GM21723 (cell line): Measurements from ENCODE around the gene SRGAP3.
"Not testable (repeated sequence)": the region's sequence is repeated elsewhere in the genome, so short reads cannot be mapped to it uniquely, and the experiment has no call there.

ENCODE experiments used
- ATAC-seq: cut with Tn5 transposase; IDR thresholded peaks from one replicate; pipeline ENCODE4 v1.9.1; 2021; ENCODE audit warnings: mild to moderate bottlenecking, moderate library complexity; ENCODE audit not compliant: unreplicated experiment

SRGAP3 gene

DNA sequence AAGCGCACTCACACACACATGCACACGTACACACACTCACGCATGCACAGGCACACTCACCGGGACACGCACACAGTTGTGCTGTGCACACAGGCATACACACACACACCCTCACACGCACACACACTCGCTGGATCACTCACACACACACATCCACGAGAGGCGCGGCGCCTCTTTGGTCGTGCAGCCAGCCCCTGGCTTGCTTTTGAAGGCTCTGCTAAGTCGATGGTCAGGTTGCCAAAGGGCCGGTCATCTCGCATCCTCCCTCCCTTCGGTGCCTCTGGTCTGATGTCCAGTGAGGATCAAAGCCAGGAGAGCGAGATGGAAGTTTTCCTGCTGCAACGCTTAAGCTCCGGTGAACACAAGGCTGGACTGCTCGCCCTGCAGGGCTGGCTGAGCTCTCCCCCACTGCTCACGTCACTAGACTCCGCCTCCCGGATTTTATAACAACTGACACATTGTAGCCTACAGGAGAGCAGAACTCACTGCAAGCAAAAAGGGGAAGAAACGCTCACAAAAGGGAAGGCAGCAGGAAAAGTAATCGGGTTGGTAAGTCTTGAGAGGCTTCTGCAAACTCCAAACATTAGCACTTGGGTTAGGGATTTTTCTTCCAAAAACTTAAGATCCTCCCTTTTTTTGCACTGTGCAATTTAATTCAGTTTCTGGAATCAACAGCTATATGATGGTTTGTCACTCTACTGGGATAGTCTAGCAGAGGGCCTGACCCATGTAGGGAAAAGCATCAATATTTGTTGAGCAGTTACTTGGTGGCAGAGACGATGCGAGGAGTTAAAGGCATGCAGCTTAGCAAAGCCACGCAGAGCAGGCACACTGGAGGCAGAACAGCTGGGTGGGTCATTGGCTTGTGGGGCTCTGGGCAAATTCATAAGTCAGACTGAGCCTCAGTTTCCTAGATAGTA, at the start of gene SRGAP3:
SRGAP3 (minus strand) TSS at position 374 of the 920 bp plus-strand sequence. CDS start 695 bp downstream, outside the sequence.
- ATAC-seq, result peak; percentile 100

DNA sequence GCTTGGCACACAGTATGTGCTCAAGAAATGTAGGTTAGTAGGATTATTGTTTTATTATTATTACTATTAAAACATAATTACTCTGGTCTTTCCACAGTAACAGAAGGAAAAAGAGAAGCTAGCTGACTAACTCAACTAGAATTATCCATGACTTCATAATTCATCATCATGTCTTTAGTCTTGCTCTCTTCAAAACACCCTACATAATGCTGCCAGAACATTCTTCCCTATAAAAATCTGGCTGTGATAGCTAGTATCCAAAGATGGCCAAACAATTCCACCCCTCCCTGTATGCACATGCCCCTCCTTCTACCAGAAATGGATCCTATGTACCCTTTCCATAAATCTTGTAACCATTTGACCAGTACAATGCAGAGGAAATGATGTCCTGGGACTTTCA, 48.8 kb upstream of the SRGAP3 start:
- ATAC-seq, result no peak

- ATAC-seq, result no peak
Observed at GRCh38 chr3:9296241-9296640, 46.8 kb upstream of the SRGAP3 start.

- ATAC-seq, result no peak
Observed at GRCh38 chr3:9295007-9295406, 45.6 kb upstream of the SRGAP3 start.

DNA sequence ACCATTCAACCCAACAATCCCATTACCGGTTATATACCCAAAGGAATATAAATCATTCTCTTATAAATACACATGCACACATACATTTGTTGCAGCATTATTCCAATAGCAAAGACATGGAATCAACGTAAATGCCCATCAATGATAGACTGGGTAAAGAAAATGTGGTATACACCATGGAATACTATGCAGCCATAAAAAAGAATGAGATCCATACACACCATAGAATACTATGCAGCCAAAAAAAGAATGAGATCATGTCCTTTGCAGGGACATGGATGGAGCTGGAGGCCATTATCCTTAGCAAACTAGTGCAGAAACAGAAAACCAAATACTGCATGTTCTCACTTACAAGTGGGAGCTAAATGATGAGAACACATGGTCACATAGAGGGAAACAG, 44.5 kb upstream of the SRGAP3 start:
- ATAC-seq, result not testable (repeated sequence)

- no peak for ATAC-seq
Observed at GRCh38 chr3:9293076-9293475, 43.6 kb upstream of the SRGAP3 start.

DNA sequence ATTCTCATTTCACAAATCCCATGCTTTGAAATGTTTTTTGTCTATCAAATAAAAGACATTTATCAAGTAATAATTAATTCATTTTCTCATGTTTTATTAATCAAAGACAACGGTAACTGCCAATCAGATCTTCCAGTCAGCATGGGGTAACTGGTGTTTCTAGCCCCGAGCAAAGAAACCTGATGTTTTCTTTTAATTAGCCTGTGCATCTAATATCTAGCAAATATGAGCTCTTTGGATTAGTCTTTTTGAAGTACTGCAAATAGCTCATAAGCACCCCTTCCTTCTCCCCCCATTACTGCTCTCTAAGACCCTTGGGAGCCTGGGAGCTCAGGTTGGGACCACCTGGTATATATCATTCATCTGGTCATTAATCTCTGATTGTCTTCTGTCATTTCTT, 43.1 kb upstream of the SRGAP3 start:
- no peak for ATAC-seq

- no peak for ATAC-seq
Observed at GRCh38 chr3:9291821-9292410, 42.5 kb upstream of the SRGAP3 start.

GRCh38 chr3:9290566-9290965, 41.1 kb upstream of the SRGAP3 start:
- ATAC-seq, result no peak

GRCh38 chr3:9281533-9281932, 32.1 kb upstream of the SRGAP3 start:
- not testable (repeated sequence) for ATAC-seq

DNA sequence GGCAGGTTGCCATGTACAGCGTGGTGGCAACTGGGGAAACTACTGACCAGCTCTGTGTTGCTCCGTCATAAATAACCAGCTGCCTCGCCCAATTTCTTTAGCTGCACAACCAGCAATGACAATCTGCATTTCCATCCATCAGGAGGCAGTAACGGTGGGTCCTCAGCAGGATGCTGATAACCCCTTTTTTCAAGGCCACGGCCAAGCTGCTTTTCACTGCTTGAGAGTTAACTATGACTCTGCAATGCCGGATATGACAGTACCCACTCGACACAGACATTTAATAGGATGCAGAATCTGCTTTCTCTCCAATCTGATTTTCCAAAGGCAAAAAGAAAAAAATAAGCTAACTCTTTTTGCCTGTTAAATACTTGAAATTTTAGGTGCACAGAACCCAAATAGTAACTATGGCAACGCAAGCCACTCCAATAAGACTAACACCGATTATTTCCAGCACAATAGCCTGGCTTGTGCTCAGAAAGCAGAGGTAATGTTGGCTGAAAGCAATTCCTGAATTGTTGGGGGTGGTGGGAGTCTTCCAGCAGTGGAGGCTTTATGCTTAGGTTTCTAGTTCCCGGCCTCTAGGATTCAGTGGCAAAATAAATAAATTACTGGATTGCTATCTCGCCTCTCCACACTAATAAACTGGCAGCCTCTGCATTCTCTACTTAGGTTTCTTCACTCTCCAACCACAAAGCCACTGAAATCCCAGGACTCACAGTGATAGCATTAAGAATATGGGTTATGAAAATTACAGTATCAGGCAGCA, 31.2 kb upstream of the SRGAP3 start:
- ATAC-seq, result no peak

GRCh38 chr3:9279966-9280365, 30.5 kb upstream of the SRGAP3 start:
- no peak for ATAC-seq

DNA sequence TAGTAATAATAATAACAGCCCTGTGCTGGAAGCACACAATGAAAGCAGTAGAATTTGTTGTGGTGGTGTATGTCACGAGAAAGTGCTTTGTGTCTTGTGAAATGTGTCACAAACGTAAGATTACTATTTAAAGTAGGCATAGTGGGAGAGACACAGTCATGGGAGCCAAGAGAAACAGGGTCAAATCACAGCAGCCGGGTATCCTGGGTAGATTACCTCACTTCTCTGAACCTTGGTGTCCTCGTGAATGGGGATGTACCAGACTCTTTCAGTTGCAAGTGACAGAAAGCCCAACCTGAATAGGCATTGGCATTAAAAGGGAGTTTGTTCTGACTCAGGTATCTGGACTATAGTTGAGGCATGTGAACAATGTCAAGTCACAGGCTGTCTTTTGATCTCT, 29.1 kb upstream of the SRGAP3 start:
- no peak for ATAC-seq

DNA sequence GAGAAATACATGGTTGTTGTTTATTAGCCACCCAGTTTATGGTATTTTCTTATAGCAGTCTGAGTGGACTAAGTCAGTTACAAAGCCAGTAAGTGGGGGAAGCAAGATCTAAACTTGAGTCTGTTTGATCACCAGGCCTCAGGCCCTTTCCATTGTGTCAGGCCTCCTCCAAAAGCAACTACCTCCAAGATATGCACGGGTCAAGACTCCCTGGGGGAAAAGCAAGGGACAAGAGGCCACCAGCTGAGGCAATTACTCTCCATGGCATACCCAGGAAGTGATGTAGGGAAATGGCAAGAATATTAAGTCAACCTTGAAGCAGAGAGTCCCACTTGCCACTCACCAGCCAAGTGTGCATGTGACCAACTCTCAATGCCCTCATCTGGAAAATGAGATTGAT, 28.6 kb upstream of the SRGAP3 start:
- ATAC-seq, result no peak

GRCh38 chr3:9276761-9277370, 27.4 kb upstream of the SRGAP3 start:
- no peak for ATAC-seq

GRCh38 chr3:9271903-9272302, 22.5 kb upstream of the SRGAP3 start:
- no peak for ATAC-seq

DNA sequence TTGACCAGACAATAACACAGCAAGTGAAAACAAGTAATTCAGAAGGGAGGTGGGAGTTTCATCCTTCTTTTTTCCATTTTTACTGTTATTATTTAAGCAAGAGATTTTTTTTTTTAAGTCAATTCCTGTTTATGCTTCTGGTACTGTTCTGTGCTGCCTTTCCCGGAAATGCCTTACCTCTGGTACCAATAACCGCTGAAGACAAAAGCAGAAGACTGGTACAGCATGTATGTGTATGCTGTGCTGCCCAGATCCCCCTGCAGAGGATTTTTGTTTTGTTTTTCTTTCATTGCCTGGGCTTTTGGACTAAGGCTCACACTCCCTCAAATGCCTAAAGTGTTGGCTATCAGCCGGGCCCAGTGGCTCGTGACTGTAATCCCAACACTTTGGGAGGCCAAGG, 21.3 kb upstream of the SRGAP3 start:
- ATAC-seq, result no peak

GRCh38 chr3:9266716-9267115, 17.3 kb upstream of the SRGAP3 start:
- ATAC-seq, result no peak

- ATAC-seq, result no peak
Observed at GRCh38 chr3:9260305-9260704, 10.9 kb upstream of the SRGAP3 start.

- no peak for ATAC-seq
Observed at GRCh38 chr3:9257092-9257491, 7.6 kb upstream of the SRGAP3 start.

DNA sequence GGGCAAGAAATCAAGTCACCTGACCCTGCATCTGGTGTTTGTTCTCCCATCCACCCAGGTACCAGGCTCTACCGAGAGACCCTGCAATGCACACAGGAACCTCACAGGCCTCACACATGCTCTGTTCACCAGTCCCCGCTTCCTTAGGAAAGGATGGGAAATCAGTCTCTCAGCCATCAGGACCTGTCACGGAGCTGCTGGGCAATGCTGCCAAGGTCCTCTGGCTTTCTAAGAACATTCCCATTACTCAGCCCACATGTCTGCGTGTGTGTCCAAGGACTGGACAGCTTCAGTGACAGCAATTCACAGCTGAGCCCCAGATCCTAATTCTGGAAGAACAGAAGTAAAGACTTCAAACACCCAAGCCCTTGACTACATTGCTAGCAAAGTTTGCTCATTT, 6.5 kb upstream of the SRGAP3 start:
- ATAC-seq, result no peak
